Activated CD4-positive, alpha-beta T cell treated with anti-CD3 and anti-CD28 coated beads for 24 hours (primary cell): Measurements from ENCODE around the gene HNMT.
"Not testable (repeated sequence)": the region's sequence is repeated elsewhere in the genome, so short reads cannot be mapped to it uniquely, and the experiment has no call there.

Experiments
- DNase-seq, 2 donors: peaks; one replicate each; pipeline ENCODE4 v3.0.0-alpha.2; 2020; ENCODE audit warnings: low read depth in 2 of 2

Gene HNMT

DNA sequence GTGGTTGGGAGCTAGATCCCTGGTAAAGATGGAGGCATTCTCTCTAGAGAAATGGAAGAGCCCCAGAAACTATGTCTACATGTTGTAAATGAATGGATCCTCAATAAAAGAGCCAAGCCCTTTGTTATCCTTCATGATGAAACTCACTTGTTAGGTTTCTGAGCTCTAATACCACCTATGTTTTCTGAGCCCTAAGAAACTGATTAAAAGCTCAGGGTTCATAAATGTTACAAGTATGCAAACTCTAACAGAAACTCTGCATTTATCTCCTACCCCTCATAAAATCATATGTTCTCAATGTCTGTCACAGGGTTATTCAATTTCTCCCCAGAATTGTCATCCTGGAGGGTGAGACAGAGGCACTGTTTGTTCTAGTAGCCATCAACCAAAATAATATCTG, 18.0 kb upstream of the HNMT start:
- DNase-seq, result no peak

DNA sequence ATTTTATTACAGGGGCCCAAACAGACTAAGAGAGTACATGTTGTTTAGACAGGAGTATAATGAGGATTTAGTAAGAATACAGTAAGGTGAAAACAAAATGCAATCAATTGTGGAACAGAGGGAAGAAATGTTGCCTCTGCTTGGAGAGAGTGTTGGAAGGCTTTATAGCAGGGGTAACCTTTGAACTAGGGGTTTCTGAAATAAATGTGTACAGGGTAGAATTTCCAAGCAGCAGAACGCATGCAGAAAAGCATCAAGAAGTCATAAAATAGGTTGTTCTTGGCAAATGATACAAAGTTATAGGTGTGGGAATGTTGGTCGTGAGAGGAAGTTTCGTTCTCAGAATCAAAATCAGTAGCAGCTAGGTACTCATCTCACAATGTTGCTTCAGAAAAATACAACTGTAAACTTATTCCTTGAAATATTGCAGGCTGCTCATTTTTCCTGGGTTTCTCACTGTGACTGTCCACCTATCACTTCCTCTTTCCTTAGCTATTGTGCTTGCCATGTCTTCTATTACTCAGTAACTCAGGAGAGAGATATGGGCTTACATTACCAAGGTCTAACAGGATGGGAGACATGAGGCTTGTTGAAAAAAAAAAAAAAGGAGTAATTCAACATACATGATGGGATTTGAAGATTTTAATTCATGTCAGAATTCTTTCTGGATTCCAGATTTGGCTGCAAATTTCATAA, 17.1 kb upstream of the HNMT start:
- DNase-seq, result no peak

DNA sequence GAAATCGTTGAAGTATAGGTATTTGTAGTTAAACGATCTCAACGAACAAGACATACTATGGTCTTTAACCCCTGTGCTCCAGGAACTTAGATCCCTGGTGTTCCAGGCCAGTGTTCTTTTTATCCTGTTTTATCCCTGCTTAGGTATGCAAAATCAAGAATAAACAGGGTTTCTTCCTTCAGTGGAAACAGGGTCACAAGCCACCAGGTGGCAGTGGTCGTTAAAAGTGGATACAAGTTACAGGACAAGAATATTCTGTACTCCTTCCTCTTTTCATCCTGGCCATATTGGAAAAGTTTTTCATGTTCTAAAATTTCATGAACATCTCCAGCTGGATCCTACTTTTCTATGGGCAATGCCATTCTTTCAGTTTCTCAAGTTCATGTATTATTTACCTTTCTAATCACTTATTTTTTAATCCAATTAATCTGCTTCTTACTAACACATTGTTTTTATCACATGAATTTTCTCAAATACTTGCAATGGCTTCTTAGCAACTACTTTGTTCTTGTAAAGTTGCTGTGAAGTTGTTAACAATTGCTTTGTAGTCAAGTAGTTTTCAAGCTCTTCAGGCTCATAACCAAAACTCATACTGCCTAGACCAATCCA, 16.4 kb upstream of the HNMT start:
- peak in 1 of 2 donors; percentile 3 for DNase-seq

DNA sequence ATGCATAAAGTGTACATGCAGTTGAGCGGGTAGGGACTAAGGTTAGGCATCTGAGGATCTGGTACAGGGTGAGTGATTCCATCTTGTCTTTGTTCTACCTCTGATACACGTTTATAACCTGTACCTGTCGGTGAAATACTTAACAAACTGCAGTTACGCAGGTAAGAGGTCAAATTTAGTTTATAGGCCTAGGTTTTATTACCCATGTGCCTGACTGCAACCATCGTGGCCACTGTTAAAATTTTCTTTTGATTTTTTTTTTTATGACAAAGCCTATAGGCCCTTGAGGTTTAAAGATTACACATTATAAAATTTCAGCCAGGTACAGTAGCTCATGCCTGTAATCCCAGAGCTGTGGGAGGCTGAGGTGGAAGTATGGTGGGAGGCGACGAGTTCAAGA, 15.4 kb upstream of the HNMT start:
- no peak for DNase-seq

DNA sequence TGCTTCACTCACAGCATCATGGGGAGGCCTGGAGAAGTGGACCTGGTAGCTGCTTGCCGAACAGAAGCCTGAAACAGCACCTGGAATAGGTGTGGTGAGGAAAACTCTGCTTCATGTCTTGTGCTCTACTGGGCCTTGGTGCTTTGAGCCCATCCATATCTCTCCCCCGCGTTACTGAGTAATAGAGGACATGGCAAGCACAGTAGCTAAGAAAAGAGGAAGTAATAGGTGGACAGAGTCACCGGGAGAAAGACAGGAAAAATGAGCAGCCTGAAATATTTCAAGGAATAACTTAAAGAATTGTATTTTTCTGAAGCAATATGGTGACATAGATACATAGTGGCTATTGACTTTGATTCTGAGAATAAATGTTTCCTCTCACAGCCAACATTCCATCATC, 14.0 kb upstream of the HNMT start:
- no peak for DNase-seq

DNA sequence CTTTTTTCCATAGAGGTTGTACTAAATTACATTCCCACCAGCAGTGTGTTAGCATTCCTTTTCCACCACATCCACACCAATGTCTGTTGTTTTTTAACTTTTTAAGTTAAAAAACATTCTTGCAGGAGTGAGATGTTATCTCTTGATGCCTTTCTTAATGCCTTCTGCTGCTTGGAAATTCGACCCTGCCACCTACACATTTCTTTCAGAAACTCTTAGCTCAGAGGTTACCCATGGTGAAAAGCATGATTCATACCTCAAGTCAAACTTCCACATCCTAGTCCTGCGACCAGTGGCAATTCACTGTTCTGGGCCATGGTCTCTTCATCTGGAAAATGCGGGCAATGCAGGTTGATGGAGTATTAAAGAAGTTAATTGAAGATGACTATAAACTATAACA, 12.7 kb upstream of the HNMT start:
- no peak for DNase-seq

DNA sequence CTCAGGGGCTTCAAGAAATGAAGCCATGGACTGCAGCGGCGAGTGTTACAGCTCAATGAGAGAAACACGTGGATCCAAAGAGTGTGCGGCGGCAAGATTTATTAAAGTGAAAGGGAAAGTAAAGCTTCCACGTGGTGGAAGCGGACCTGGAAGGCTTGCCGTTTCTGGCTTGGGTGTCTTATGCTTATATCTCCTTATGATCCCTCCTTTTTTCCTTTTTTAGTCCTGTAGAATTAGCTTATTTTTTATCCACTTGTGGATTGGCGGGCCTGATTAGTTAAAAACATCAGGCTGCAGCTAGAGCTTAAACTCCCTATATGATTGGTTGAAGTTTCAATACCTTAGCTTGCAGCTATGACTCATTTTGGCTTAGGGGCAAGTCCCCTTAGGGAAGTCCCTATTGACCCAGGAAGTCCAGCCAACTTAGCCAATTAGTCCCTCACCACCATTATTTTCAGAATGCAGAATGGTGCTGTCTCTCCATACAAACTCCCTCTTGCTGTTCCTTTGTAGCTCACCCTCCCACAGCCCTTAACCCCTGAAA, 11.6 kb upstream of the HNMT start:
- no peak for DNase-seq

DNA sequence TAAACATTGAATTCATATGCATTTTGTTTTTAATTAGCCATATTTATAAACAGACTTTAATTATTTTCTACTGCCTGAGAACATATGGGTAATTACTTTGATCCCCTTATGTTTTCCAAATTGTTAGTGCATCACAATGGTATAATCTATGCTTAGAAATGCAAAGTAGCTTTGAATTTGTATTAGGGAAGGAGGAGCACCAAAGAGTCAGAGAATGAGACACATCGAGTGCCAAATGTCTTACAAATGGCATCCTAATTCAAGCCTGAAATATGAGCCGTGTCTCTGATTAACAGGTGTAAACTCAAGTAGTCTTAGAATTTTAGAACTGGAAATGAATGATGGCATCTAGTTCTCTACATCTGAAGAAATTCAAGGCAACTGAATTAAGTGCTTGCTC, 8.7 kb upstream of the HNMT start:
- no peak for DNase-seq

DNA sequence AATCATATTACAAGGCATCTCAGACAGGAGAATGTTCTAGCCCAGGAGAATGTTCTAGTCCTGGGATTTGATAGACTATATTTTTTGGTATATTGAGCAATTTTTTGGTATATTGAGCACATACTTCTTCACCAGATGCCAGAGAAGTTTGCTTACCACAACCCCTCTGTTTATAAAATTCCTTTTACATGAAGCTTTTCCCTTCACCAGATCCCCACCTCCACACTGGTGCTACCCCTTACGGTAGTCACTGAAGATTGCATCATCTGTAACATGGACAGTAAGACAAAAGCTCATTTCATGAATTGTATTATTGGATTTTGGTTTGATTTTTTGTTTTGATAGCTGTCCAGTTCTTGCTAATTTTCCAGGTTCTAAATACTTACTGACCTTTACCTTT, 7.2 kb upstream of the HNMT start:
- DNase-seq, result no peak

DNA sequence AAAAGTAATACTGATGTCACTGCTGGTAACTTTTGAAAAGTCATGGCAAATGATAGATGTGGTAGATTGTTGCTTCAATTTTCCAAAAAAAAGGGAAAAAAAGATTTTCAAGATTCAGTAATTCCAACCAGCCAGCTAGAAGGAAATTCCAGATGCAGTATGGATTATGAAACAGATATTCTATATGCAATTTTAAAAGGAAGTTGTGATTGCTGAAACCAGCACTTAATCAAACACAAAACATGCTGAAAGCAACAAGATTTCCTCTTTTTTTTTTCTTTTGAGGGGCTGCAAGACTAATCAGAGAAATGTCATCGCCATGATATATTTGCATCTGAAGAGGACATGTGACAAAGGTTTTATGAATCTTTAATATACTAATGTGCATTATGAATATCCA, 5.1 kb upstream of the HNMT start:
- DNase-seq, result no peak

DNA sequence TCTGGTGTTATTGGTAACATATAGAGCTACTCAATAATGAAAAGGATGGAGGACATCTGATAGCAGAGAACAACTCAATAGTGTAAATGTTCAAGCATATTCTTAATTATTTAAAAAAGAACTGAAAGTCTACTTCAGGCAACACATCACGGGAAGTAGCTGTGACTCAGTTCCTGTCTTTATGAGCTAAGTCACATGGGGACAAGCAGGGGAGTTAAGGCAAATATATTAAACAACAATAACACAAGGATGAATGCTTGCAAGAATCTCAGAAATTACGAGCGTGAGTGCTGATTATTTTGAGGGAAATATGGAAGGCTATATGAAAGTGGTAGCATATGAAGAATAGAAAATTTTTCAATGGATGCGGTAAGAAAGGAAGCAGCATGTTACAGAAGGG, 4.0 kb upstream of the HNMT start:
- DNase-seq, result no peak

DNA sequence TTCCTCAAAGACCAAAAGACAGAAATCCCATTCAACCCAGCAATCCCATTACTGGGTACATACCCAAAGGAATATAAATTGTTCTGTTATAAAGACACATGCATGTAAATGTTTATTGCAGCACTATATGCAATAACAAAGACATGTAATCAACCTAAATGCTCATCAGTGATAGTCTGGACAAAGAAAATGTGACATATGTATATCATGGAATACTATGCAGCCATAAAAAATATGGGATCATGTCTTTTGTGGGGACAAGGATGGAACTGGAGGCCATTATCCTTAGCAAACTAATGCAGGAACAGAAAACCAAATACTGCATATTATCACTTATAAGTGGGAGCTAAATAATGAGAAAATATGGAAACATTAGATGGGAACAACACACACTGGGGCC, 2.7 kb upstream of the HNMT start:
- DNase-seq, result no peak

DNA sequence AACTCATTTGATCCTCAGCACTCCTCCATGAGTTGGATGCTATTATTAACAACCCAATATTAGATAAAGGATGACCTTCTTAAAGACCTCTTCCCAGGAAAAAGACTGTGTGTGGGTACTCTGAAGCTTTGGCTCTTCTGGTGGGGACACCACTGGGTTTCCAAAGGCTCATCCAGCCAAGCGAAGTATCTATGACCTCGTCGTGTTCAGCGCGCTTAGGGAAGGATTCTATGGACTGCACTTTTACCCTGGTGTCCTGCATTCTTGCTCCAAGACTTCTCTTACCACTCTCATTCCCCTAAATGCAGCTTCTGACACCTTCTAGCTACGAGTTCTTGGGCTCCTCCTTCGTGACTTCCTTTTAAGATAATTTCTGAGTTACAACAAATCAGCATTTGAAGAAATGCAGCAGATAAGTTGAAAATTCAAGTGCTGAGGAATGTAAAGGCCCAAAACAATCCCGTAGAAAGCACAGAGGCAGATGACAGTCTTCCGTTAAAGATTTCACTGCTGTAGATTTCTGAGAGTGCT, 673 bp upstream of the HNMT start:
- DNase-seq, result no peak

DNA sequence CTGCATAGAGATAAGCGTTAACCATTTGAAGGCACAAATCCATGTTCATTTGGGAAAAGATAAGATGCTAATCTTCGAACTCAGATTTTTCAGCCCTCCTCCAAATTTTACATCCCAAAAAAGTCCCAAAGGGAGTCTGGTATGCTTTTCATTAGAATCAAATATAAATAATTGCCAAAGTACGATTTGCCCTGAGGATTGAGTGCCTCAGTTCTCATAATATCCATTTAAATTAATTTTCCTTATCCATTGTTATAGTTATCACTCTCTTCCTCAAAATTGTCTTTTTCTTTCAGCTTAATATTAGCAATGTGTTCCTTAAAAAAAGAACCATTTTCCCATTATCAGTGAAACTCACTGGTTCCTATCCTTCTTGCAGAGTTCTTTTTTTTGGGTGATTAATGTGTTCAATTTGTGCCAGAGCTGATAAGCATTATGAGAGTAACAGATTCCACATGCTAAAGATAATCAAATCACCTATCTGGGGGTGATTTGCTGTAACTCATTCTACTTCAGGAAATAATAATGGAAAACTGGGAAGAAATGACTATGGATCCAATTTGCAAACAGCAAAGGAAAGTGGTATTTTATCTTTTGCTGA, 686 bp downstream of the HNMT start:
- DNase-seq, result no peak

DNA sequence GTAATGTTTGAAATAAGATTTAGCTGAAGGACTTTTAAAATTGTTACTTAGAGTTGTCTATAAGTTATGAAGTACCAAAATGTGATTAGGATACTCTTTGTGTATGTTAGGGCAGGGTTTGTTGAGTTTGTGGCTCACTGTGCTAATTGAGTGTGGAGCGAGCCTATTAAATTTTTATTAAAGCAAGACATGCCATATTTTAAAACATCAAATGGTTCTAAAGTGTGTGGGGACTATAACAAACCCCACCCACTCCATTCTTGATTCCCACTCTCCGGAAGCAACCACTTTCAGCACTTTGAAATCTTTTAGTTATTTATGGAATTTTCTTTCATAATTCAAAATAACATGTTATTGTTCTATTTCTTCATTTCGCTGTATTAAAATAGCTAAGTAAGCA, 1.8 kb downstream of the HNMT start:
- no peak for DNase-seq

DNA sequence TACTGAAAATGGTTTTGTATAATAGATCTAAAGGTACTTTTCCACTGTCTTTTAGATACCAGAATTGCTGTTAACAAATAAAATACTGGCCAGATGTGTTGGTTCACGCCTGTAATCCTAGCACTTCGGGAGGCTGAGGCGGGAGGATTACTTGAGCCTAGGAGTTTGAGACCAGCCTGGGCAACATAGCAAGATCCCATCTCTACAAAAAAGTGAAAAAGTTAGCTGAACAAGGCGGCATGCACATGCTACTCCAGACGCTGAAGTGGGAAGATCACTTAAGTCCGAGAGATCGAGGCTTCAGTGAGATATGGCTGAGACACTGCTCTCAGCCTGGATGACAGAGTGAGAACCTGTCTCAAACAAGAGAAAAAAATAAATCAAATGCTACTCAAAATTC, 2.8 kb downstream of the HNMT start:
- no peak for DNase-seq

DNA sequence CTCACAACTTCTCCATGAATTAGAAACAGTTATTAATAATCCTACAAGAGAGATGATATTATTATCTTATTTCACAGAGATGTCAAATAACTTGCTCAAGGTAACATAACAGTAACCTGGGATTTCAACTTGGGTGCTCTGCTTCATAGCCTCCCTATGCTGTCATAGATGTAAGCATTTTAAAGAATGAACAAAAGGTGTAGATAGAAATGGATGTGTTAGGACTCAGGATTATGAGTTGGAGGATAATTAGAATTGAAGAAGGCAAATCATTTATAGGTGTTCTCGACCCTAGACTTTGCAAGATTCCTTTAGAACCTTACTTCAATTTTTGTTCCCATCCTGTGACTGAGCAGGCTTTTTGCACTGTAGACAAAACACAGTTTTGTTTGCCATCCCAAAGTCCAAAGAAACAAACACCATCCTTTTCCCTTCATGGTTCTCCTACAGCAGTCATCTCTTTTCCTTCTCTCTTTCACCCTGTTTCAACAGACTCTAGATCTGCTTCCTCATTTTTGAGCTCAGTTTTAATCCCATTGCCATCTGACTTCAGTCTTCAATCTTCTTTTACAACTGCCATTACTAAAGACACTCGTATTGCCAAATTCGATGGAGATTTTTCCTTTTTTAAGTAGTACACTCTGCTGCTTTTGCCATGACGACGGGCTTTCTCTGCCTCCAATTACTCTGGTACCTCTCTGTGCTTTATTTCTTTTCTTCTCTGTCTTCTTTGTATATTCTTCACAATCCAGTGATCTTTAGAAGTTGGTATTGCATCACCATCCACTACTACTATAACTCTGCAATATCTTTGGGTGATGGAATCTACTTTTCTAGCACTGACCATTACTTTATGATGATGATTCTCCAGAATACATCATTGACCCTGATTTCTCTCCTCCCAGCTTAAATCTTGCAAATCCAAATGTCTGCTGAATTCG, 4.5 kb downstream of the HNMT start:
- no peak for DNase-seq

DNA sequence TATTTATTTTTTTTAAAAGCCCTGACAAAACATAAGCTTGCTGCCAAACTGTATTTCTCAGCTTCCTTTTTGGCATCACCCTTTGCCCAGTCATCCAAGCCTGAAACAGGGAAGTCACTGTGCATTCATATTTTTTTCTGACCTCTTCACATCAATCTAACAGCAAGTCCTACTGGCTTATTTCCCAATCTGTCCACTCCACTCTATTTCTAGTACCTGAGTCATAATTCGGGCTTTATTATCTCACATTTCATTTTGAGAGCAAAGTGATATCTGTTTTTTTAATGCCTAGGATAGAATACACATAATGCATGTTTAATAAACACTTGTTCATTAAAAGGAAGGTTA, 5.1 kb downstream of the HNMT start:
- no peak for DNase-seq

DNA sequence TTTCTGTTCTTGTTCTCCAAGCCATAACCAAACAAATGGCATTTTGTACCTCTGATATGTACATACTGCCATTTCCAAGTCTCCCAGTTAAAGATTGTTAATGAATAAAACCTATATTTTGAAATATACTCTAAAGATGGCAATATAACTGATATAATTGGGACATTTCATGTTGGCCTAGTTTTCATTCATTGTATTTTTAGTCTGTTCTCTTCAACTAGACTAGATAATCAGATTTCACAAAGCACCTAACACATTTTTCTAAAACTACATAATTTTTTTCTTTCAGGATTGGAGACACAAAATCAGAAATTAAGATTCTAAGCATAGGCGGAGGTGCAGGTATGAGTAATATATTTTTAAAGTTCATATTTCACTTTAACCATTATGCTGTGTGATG, 5.6 kb downstream of the HNMT start:
- no peak for DNase-seq

DNA sequence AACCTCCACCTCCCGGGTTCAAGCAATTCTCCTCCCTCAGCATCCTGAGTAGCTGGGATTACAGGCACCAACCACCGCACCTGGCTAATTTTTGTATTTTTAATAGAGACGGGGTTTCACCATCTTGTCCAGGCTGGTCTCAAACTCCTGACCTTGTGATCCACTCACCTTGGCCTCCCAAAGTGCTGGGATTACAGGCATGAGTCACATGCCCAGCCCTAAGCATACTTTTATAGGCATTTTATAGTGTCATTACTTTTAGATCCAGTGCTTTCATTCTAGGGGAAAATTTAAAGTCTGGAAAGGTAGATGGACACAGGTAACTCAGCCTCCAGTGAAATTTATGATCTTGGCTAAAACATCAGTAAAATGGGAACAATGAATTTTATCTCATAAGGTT, 7.0 kb downstream of the HNMT start:
- DNase-seq, result not testable (repeated sequence)

DNA sequence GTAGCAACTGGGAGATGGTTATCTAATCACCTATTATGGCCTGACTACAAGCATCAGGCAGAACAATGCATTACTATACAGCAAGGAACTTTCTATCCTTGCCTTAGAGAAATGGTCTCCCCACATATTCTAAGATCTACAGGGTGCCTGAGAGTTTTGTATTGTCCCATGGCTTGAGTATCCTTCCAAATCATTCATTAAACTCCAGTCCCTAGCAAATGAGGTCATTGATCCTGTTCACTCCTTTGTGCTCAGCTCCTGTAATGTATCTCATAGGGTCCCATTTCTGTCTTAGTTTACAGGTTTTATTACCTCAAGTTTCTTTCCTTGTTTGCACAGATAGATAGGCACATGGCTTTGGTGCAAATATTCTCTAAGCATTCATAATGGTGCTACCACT, 9.0 kb downstream of the HNMT start:
- DNase-seq, result no peak
